Heart left ventricle (tissue), 13 donors: ENCODE results near the gene LRRC32.

ENCODE experiments used
- POLR2A ChIP-seq, 2 donors: fragments of 450-650 bp; IDR thresholded peaks; one replicate each; pipeline ENCODE4 v1.6.1; 2017; ENCODE audit warnings: antibody characterized with exemption in 2 of 2, mild to moderate bottlenecking in 2 of 2, moderate library complexity in 2 of 2
- TF ChIP-seq, protein P1 (sequence below), 12 donors: fragments of 200-600 bp; sonication (generic) in 4 of 12; IDR thresholded peaks; one replicate each; pipeline versions ENCODE4 v1.5.0 to v1.8.0; 2018 to 2022; ENCODE audit warnings: antibody characterized with exemption in 12 of 12, mild to moderate bottlenecking in 5 of 12
- donor health status: ischemic (EF 13 %, LVEDD 7.1; RV severe dilation, severe dysfunction).
- donor health status: DM: no; HTN: yes; CAD: no.
- donor health status: DM: no; HTN: no; CAD: no.
- donor health status: ischemic (EF 25% LVEDD 6.9; RV normal size, moderate dysfunction).
- donor health status: ischemic (EF 25% LVEDD 5.7; RV mildly dilated, moderate dysfunction).
- donor health status: ischemic (EF 35%, LVEDD 5.7; RV mildly dilated, moderate dysfunction).
- donor health status: nonischemic (EF 11% LVEDD 7.7; RV severe dilation, severe dysfunction).
- donor health status: DM: yes; HTN: yes; CAD: no.
- donor health status: PGD.
- donor health status: ischemic (EF 29% LVEDD 5.4; RV normal size, mild dysfunction).
- donor health status: nonischemic (EF 23%, LVEDD 6.1; RV moderate dilation, normal function).

- no peak for TF ChIP-seq POLR2A (IDR thresholded peaks at IDR 0.05)
- TF ChIP-seq, protein P1, sequence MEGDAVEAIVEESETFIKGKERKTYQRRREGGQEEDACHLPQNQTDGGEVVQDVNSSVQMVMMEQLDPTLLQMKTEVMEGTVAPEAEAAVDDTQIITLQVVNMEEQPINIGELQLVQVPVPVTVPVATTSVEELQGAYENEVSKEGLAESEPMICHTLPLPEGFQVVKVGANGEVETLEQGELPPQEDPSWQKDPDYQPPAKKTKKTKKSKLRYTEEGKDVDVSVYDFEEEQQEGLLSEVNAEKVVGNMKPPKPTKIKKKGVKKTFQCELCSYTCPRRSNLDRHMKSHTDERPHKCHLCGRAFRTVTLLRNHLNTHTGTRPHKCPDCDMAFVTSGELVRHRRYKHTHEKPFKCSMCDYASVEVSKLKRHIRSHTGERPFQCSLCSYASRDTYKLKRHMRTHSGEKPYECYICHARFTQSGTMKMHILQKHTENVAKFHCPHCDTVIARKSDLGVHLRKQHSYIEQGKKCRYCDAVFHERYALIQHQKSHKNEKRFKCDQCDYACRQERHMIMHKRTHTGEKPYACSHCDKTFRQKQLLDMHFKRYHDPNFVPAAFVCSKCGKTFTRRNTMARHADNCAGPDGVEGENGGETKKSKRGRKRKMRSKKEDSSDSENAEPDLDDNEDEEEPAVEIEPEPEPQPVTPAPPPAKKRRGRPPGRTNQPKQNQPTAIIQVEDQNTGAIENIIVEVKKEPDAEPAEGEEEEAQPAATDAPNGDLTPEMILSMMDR (IDR thresholded peaks at IDR 0.05) = no peak
Observed at GRCh38 chr11:76685831-76686230, 15.3 kb upstream of the LRRC32 start.
